T follicular helper cell (primary cell): ENCODE results near the gene ADGRV1.
"Not testable (repeated sequence)": the region's sequence is repeated elsewhere in the genome, so short reads cannot be mapped to it uniquely, and the experiment has no call there.

Experiments
- DNase-seq: peaks from one replicate; pipeline ENCODE4 v3.0.0-alpha.2; 2020; ENCODE audit warnings: low read depth

The ADGRV1 gene

GRCh38 chr5:90902170-90902569, 343.6 kb downstream of the ADGRV1 start:
- no peak for DNase-seq

GRCh38 chr5:90902651-90903386, 344.2 kb downstream of the ADGRV1 start:
- no peak for DNase-seq

- no peak for DNase-seq
Observed at GRCh38 chr5:90909101-90909503, 350.5 kb downstream of the ADGRV1 start.

- DNase-seq, result no peak
Observed at GRCh38 chr5:90909940-90910339, 351.3 kb downstream of the ADGRV1 start.

- DNase-seq, result no peak
Observed at GRCh38 chr5:90911169-90911568, 352.6 kb downstream of the ADGRV1 start.

- DNase-seq, result no peak
Observed at GRCh38 chr5:90912476-90912875, 353.9 kb downstream of the ADGRV1 start.

- DNase-seq, result no peak
Observed at GRCh38 chr5:90915393-90915792, 356.8 kb downstream of the ADGRV1 start.

- DNase-seq, result no peak
Observed at GRCh38 chr5:90916947-90917800, 358.6 kb downstream of the ADGRV1 start.

- no peak for DNase-seq
Observed at GRCh38 chr5:90917928-90918668, 359.5 kb downstream of the ADGRV1 start.

GRCh38 chr5:90921418-90921973, 362.9 kb downstream of the ADGRV1 start:
- DNase-seq, result no peak

GRCh38 chr5:90924222-90924621, 365.6 kb downstream of the ADGRV1 start:
- not testable (repeated sequence) for DNase-seq

- DNase-seq, result not testable (repeated sequence)
Observed at GRCh38 chr5:90929013-90929839, 370.6 kb downstream of the ADGRV1 start.

- DNase-seq, result no peak
Observed at GRCh38 chr5:90930062-90930461, 371.5 kb downstream of the ADGRV1 start.

- no peak for DNase-seq
Observed at GRCh38 chr5:90930756-90931431, 372.3 kb downstream of the ADGRV1 start.

GRCh38 chr5:90932052-90932699, 373.6 kb downstream of the ADGRV1 start:
- DNase-seq, result peak; percentile 1

- no peak for DNase-seq
Observed at GRCh38 chr5:90933298-90933697, 374.7 kb downstream of the ADGRV1 start.

- DNase-seq, result no peak
Observed at GRCh38 chr5:90934091-90934719, 375.6 kb downstream of the ADGRV1 start.

GRCh38 chr5:90934738-90935137, 376.1 kb downstream of the ADGRV1 start:
- no peak for DNase-seq

GRCh38 chr5:90939211-90939610, 380.6 kb downstream of the ADGRV1 start:
- DNase-seq, result no peak
